ENCODE measurements around the gene SLC12A2.

Gene SLC12A2

DNA sequence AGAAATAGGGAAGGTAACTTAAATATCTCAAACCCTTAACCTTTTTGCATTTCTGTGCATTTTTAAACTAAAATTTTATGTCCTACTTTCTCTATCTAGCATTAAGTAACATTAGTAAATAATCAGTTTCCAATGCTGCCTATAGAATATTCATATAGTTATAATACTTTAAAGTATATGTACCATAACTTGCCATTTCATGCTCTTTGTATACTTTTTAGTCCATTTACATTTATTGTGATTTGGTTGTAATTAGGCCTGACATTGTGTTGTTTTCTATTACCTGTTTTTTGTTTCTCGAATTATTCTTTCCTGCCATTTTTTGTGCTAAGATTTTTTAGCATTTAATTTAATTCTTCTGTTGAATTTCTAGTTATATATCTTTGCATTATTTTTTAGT is 13.7 kb downstream of the SLC12A2 start:
- no peak for DNase-seq (ENCODE audit: low read depth)

DNA sequence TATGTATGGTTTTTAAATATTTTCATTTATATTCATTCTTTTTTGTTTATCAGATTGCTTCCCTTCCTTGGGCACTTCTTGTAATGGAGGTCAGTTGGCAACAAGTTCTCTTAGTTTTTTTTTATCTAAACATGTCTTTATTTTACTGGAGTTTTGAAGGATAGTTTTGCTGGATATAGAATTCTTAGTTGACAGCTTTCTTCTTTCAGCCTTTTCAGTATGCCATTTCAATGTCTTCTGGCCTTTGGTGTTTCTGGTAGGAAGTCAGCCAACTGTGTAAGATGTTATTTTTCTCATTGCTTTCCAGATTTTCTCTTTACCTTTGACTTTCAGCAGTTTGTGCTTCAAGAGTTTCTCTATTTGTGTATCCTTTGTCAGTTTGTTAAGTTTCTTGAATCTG is 14.2 kb downstream of the SLC12A2 start:
- no peak for DNase-seq (ENCODE audit: low read depth)

DNA sequence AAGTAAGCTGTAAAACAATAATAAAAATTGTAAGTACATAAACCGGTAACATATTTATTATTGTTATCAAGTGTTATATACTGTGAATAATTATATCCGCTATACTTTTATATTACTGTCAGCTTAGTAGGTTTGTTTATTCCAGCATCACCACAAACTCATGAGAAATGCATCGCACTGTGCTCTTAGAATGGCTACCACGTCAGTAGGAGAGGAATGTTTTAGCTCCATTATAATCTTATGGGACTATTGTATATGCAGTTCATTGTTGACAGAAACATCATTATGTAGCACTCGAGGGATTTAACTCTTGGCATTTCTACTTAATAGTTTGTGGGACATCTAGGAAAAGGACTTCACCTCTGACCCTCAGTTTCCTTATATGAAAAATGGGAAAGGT is 16.4 kb downstream of the SLC12A2 start:
- no peak for DNase-seq (ENCODE audit: low read depth)

DNA sequence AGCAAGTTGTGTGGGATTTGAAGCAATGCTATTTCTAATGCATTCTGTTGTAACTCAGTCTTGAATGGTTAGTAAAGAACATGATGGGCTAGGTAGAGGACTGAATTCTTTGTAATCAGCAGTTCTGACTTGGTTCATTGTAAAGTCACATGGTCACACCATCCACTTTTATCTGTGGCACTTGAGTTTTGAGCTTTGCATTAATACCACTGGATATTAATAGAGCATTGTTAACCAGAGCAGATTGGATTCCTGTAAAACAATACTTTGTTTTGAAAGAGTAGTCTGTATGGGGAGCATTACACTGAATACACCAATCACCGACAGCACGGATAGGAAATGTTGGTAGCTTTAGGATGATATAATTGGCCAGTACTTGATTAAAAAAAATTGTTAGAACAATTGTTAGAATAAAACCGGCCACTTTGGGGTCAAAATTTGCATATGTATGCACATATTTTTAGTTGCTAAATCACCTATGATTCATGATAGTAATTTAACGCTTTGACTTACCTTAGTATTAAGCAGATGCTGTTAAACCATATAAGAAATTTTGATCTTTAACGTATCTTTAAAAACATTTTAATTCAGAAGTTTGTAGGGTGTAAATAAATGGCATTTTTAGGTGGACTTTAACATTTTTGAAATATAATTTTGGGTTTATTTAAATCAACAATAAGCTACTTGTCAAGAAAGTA is 17.4 kb downstream of the SLC12A2 start:
- no peak for DNase-seq (ENCODE audit: low read depth)

DNA sequence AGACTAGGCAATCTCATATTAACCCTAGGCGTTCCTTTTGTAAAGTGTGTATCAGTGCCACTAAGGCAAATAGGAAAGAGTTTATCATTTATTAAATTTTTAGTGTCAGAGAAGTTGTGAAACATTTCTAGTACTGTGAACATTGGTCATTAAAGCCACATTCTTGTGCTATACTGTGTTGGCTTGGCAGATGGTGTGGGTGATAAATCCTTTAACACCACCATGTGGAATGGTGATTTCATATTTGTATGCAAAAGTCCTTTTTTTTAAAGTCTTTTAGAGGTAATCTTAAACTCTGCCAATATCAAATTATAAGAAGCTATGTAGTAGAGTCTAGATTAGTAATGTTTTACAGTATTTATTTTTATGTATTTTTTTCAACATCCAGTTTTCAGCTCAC is 18.1 kb downstream of the SLC12A2 start:
- DNase-seq (ENCODE audit: low read depth), result no peak

DNA sequence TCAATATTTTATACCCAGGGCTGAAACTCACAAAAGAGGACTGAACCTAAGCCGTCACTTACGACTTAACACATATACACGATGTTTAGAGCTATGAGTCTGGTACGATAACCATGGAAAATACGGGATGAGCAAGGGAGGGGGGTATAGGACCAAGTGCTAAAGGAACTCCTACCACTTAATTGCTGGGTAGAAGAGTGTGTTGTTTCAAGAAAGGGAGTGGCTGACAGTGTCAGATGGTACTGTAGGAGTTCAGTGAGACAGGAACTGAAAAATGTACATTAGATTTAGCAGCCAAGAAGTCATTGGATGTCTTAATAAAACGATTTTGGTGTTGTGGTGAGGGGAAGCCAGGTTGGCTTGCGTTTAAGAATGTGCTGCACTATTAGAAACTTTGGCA is 21.6 kb downstream of the SLC12A2 start:
- no peak for DNase-seq (ENCODE audit: low read depth)

DNA sequence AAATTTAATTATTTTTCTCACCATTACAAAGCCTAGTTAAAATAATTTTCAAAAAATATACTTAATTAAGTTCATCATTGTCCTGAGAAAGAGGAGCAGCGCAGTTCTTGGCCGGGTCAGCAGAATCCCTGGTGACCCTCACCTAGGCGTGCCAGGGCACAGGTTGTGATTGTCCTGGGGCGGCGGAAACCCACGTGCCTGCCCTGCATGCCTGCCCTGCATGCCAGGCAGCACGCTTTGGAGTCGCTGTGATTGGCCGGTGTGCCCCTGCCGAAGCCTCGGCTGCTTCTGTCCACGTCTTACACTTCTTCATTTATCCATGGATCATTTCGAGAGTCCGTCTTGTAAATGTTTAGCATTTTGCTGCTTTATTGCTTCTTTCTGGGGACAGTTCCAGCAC is 25.6 kb downstream of the SLC12A2 start:
- no peak for DNase-seq (ENCODE audit: low read depth)

DNA sequence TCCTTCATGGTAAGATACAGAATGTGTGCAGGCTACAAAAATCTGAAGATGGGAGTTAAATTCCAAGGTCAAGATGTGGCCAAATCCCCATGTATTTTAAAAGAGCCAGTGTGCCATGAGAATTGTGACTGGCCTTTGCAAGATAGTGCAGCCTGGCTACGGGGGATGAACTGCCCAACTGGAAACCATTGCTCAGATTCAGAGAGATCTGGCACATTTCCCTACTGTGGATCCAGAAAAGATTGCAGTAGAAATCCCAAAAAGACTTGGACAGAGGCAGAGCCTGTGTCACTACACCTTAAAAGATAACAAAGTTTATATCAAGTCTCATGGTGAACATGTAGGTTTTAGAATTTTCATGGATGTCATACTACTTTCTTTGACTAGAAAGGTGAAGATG is 26.2 kb downstream of the SLC12A2 start:
- DNase-seq (ENCODE audit: low read depth), result no peak

DNA sequence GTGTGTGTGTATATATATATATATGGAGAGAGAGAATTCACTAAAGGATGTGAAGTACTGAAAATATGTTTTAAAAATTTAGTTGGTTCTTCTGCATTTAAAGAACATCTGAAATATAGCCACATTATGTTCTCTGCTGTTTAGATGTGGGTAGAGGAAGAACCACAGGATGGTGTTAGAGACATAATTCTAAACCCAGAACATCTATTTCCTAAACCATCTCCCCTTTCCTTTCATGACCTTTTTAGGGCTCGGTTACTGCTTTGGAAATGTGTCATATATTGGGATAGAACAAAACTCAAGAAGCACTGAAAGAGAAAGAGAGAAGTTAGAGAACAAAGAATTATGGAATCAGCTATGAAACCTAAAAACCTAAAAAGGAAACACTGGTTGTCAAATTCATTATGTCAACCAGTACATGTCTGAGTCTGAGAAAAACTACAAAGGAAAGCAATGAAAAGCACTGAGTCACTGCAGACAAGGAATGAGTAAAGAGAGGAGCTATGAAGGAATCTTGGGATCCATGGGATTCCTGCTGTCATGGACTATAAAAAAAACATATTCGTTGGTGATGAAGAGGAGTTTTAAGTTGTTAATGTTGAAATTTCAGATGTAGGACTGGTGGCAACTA is 28.4 kb downstream of the SLC12A2 start:
- DNase-seq (ENCODE audit: low read depth), result peak; percentile 50

DNA sequence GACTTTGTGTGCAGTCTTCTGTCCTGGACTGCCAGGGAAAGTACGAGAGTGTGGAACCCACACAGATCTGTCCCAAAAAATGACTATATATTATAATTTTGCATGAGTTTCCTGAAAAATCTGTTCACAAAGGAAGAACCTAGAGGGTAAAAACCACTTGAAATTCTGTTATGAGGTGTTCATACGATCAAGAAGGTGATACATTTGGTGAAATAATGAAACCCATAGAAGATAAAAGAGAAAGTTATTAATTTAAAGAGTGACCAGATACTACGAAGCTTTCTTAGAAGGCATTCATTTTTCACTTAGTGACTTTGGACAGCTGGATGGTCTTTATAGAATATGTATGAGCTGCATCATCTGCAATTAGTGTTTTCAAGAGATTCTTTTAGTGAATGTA is 32.9 kb downstream of the SLC12A2 start:
- DNase-seq (ENCODE audit: low read depth), result no peak

DNA sequence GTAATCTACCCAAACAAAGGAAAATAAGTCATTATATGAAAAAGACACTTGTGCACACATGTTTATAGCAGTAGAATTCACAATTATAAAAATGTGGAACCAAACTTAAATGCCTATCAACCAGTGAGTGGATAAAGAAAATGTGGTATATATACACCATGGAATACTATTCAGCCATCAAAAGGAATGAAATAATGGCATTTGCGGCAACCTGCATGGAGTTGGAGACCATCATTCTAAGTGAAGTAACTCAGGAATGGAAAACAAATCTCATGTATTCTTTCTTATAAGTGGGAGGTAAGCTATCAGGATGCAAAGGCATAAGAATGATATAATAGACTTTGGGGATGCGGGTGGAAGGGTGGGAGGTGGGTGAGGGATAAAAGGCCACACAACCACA is 34.6 kb downstream of the SLC12A2 start:
- DNase-seq (ENCODE audit: low read depth), result no peak

DNA sequence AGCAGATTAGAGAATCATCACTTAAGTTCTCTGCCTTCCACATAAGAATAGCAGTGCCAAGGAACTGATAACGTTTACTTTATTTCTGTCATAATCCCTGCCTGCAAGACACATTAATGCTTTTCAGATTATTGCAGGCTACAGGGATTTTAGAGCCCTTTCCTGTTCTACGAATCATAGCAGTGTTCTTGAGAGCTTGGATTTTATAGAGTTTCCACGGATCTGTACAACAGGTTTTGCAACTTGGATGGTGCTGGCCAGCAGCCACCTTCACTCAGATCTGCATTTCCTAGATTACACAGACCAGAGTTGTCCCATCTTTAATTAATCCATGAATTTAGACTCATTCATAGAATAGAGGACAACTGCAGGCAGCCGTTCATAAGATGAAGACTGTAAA is 38.1 kb downstream of the SLC12A2 start:
- peak; percentile 24 for DNase-seq (ENCODE audit: low read depth)

DNA sequence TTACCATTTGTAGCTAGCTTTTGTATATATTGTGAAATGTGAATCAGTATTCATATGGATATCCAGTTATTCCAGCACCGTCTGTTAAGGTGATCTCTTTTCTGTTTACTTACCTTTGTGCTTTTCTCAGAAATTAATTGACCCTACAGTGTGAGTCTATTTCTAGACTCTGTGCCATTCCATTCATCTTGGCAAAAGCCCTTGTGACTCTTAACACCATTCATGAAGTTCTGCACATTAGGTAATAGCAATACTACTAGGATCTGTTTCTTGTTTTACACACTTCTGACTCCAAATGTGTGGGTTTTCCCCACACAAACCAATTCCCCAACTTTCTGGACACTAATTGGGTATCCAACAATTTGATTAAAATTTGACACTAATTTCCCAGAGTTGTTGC is 40.4 kb downstream of the SLC12A2 start:
- DNase-seq (ENCODE audit: low read depth), result no peak

DNA sequence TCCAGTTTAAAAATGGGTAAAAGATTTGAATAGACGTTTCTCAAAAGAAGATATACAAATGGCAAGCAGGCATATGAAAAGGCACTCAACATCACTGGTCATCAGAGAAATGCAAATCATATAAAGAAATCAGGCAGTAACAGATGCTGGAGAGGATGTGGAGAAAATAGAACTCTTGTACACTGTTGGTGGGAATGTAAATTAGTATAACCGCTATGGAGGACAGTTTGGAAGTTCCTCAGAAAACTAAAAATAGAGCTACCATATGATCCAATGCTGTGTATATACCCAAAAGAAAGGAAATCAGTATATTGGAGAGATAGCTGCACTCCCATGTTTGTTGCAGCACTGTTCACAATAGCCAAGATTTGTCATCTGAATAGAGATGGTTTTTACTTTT is 42.7 kb downstream of the SLC12A2 start:
- DNase-seq (ENCODE audit: low read depth), result no peak

DNA sequence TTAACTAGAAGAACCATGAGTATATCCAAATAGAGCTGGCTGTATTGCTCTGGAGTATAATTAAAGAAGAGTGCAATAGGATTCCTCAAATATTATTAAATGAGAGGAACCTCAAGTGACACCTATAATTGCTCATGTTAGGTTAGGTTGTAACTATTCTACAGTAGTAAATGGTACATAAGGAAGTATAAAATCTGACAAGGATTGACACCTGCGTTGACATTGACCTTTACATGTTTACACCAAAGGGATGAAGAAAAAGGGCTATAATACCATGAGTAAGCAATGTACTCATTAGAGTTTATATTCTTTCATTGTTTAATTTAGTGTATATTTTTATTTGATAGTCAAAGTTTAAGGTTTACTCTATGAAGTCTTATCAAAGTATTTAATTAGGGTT is 48.9 kb downstream of the SLC12A2 start:
- DNase-seq (ENCODE audit: low read depth), result no peak

DNA sequence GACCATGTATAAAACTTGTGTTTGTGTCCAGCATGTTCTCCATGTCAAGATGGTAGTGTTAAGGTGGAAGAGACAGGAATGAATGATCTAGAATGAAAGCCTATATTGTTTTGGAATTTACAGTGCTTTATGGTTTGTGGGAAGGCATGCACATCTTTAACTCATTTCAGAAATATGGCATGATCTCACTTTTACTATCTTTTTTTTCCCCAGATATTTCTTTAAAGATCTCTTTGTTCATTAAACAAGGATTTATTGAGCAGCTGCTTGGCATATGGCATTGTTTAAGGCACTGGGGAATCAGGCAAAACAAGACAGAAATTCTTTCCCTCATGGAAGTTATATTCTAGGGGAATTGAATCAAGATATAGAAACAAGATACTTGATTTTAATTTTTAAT is 51.7 kb downstream of the SLC12A2 start:
- no peak for DNase-seq (ENCODE audit: low read depth)

DNA sequence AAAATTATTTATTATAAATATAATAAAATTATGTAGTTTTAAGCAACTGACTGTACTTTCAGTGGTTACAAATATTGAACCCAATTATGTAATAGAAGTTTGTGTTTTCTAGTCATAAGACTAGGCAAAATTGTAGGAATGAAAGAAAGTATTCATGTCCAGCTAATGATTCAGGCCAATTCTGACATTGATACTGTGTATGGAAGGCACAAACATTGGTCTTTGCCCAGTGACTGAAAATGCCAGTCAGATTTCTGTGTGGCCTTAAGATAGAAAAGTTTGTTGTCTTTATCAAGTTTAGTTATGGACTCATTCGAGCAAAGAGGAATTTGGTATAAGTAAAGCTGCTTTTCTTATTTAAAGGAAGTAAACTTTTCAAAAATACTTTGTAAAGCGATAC is 60.3 kb downstream of the SLC12A2 start:
- DNase-seq (ENCODE audit: low read depth), result no peak

DNA sequence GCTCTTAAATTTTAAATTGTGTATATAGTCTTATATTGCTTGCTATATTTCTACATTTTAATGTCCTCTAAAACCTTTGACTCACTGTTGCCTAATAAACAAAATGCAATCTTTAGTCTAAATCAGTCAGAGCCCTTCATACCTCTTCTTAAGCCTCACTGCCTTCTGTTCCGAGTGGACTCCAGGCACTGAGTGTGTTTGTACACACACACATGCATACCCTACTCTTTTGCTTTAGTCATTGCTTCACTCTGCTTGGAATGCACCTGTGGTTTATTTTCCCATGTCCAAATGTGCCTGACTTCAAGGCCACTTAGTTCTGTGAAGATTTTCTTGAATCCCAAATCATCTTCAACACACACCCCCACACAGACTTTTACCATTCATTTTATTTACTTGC is 60.9 kb downstream of the SLC12A2 start:
- peak; percentile 96 for DNase-seq (ENCODE audit: low read depth)

DNA sequence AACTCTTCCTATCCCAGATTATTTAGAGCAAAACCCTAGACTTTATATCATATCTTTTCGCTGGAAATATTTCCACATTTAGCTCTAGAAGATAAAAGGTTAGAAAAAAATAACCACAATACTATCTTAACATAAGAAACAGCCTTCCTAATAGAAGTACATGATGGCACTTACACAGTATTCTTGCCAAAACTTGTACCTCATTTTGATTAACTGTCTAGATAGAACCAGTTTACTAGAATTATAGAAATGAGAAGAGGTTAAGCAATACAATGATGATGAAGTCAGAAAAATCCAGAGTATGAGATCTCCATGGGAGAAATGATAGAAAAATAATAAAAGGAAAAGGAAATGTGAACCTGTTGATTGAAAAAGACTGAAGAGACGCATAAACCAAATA is 63.1 kb downstream of the SLC12A2 start:
- peak; percentile 91 for DNase-seq (ENCODE audit: low read depth)

DNA sequence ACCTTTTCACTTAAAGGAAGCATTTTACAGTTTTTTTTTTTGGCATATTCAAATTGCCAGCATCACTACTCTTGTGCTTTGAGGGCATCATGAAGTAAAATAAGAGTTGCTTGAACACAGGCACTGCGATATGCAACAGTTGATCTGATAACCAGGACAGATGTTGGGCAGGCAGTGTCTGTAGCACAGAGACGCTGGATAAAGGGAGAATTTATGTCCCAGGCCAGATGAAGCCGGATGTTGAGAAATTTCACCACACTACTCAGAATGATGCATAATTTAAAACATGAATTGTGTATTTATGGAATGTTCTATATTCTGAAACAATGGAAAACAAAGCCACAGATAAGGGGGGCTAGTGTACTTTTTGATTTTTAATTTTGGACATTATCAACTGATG is 71.4 kb downstream of the SLC12A2 start:
- peak; percentile 65 for DNase-seq (ENCODE audit: low read depth)

DNA sequence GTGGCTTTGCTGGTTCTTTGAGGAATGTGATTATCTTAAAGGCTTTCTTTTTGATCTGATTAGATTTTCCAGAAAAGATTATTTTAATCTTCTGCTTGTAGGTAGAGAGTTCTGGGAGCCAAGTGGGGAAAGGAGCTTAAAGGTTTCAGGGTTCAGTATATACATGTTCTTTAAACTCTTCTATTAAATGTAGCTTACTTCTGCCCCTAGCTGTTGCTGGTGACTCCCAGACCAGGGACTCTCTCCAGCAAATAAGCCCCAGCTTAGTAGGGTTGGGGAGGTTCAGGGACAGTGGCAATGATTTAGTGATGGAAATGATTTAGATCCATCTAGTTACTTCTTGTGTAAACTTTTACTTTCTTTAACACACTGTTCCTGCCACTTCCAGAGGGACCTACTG is 72.2 kb downstream of the SLC12A2 start:
- peak; percentile 6 for DNase-seq (ENCODE audit: low read depth)

DNA sequence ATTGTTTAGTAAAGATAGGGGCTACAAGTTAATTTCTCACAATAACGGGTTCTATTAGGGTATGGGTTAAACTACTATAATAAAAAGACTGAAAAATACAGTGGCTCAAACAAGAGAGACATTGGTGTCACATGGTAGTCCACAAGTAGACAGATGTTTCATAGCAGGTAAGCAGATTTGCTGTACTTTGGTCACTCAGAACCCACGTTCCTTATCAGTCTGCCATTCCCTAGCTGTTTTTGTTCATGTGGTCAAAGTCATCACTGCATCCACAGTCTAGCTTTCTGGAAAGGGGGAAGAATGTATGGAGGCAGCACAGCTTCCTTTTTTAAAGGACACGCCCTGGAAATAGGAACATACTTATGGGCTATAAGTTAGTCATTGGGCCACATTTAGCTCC is 73.0 kb downstream of the SLC12A2 start:
- no peak for DNase-seq (ENCODE audit: low read depth)

DNA sequence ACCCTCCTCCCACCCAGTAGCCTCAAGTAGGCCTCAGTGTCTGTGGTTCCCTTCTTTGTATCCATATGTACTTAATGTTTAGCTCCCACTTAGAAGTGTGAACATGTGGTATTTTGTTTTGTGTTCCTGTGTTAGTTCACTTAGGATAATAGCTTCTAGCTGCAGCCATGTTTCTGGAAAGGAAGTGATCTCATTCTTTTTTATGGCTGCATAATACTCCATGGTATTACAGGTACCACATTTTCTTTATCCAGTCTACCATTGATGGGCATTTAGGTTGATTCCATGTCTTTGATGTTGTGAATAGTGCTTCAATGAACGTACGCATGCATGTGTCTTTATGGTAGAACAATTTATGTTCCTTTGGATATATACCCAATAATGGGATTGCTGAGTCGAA is 74.8 kb downstream of the SLC12A2 start:
- DNase-seq (ENCODE audit: low read depth), result no peak

DNA sequence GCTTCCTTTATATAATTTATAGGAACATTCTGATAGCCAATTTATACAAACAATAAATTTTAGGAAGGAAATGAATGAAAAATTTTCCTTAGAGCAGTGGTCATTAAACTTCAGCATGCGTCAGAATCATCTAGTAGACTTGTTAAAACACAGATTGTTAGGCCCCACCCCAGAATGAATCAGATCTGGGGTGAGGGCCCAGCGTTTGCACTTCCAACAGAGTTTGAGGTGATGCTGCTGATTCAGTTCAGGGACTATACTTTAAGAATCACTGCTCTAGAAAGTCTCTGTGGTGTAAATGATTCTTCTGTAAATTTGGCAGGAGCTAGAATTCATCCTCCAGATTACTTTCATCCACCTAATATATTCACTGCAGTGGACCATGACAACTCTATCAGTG is 80.4 kb downstream of the SLC12A2 start:
- peak; percentile 36 for DNase-seq (ENCODE audit: low read depth)

Data from amniotic epithelial cell (primary cell).